ENCODE measurements around the gene OVAAL. TPM values are rescaled to one million over a fixed set of nuclear protein-coding genes. Genes with fewer than 3 reads are reported as not detected.

Gene OVAAL
- total and polyA plus RNA-seq, 9 of the 15 experiments (the other 6 are each of a cell fraction or from before 2014, with no cell fraction given): 0.04 to 0.18 (median 0.08) TPM; not detected in 4

DNA sequence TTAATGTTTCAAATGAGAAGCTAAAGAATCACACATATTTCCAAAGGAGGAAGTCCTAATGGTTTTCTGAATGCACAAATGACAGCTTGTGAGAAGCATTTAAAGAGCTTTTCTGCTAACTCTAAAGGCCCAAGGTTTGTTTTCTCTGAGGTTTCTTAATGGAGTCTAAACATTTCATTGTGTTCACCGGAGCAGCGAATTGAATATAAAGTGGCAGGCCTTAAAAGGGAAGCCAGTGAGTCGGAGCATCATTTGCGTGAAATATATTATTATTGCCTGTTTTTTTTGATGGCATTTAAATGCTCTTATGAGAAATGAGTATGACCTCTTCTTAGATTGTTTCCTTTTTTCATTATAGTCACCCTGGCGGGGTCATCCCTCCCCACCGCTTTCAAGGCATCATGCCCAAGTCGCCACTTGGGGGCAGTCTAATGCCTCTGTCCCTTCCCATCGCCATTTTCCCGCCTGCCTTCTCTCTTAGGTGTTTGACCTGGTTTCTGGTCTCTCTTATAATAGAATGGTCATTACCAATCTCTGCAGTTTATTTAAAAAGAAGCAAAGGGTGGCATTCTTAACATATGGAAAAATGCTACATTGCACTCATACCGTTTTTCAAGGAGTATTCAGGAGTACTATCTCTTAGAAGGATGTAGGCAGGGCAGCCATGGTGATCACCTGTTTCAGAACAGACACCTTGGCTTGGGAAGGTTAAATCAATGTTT is 25.3 kb upstream of the OVAAL start (continued):
- TF ChIP-seq, protein P1, sequence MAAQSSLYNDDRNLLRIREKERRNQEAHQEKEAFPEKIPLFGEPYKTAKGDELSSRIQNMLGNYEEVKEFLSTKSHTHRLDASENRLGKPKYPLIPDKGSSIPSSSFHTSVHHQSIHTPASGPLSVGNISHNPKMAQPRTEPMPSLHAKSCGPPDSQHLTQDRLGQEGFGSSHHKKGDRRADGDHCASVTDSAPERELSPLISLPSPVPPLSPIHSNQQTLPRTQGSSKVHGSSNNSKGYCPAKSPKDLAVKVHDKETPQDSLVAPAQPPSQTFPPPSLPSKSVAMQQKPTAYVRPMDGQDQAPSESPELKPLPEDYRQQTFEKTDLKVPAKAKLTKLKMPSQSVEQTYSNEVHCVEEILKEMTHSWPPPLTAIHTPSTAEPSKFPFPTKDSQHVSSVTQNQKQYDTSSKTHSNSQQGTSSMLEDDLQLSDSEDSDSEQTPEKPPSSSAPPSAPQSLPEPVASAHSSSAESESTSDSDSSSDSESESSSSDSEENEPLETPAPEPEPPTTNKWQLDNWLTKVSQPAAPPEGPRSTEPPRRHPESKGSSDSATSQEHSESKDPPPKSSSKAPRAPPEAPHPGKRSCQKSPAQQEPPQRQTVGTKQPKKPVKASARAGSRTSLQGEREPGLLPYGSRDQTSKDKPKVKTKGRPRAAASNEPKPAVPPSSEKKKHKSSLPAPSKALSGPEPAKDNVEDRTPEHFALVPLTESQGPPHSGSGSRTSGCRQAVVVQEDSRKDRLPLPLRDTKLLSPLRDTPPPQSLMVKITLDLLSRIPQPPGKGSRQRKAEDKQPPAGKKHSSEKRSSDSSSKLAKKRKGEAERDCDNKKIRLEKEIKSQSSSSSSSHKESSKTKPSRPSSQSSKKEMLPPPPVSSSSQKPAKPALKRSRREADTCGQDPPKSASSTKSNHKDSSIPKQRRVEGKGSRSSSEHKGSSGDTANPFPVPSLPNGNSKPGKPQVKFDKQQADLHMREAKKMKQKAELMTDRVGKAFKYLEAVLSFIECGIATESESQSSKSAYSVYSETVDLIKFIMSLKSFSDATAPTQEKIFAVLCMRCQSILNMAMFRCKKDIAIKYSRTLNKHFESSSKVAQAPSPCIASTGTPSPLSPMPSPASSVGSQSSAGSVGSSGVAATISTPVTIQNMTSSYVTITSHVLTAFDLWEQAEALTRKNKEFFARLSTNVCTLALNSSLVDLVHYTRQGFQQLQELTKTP (IDR thresholded peaks at IDR 0.05; ENCODE audit: low read depth in 1 of 2, partially characterized antibody in 2 of 2): peak in 1 of 2 experiments; percentile 22
- TF ChIP-seq BRD9 (IDR thresholded peaks at IDR 0.05; ENCODE audit: low read depth, partially characterized antibody) (peak; percentile 82), CTBP1 (IDR thresholded peaks at IDR 0.05; ENCODE audit: borderline replicate concordance) (peak; percentile 42; the same call in 1 of the 2 replicates), CC2D1A (IDR thresholded peaks at IDR 0.05) (peak; percentile 94), CXXC5 (CRISPR knock-in tag; IDR thresholded peaks at IDR 0.05) (peak; percentile 44), ELF4 (CRISPR knock-in tag; IDR thresholded peaks at IDR 0.05) (0 out of 2 replicates have a peak, but pooled peaks have one; percentile 54), JUND (IDR thresholded peaks at IDR 0.05; ENCODE audit: borderline replicate concordance, low read depth, low read length) (no peak), JUND (tag; IDR thresholded peaks at IDR 0.05; ENCODE audit: borderline replicate concordance, low read depth, low read length) (peak; percentile 57; the same call in 1 of the 3 replicates), ZFP30 (CRISPR knock-in tag; IDR thresholded peaks at IDR 0.05; ENCODE audit: borderline replicate concordance) (no peak), ZNF253 (CRISPR knock-in tag; conservative IDR thresholded peaks at IDR 0.05) (no peak)
- TF ChIP-seq, protein P2, sequence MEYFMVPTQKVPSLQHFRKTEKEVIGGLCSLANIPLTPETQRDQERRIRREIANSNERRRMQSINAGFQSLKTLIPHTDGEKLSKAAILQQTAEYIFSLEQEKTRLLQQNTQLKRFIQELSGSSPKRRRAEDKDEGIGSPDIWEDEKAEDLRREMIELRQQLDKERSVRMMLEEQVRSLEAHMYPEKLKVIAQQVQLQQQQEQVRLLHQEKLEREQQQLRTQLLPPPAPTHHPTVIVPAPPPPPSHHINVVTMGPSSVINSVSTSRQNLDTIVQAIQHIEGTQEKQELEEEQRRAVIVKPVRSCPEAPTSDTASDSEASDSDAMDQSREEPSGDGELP (CRISPR knock-in tag; IDR thresholded peaks at IDR 0.05; ENCODE audit: borderline replicate concordance): 0 out of 2 replicates have a peak, but pooled peaks have one; percentile 32
- TF ChIP-seq, protein P3, sequence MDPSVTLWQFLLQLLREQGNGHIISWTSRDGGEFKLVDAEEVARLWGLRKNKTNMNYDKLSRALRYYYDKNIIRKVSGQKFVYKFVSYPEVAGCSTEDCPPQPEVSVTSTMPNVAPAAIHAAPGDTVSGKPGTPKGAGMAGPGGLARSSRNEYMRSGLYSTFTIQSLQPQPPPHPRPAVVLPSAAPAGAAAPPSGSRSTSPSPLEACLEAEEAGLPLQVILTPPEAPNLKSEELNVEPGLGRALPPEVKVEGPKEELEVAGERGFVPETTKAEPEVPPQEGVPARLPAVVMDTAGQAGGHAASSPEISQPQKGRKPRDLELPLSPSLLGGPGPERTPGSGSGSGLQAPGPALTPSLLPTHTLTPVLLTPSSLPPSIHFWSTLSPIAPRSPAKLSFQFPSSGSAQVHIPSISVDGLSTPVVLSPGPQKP (CRISPR knock-in tag; IDR thresholded peaks at IDR 0.05): no peak
- TF ChIP-seq, protein P4, sequence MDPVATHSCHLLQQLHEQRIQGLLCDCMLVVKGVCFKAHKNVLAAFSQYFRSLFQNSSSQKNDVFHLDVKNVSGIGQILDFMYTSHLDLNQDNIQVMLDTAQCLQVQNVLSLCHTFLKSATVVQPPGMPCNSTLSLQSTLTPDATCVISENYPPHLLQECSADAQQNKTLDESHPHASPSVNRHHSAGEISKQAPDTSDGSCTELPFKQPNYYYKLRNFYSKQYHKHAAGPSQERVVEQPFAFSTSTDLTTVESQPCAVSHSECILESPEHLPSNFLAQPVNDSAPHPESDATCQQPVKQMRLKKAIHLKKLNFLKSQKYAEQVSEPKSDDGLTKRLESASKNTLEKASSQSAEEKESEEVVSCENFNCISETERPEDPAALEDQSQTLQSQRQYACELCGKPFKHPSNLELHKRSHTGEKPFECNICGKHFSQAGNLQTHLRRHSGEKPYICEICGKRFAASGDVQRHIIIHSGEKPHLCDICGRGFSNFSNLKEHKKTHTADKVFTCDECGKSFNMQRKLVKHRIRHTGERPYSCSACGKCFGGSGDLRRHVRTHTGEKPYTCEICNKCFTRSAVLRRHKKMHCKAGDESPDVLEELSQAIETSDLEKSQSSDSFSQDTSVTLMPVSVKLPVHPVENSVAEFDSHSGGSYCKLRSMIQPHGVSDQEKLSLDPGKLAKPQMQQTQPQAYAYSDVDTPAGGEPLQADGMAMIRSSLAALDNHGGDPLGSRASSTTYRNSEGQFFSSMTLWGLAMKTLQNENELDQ (CRISPR knock-in tag; IDR thresholded peaks at IDR 0.05; ENCODE audit: borderline replicate concordance): no peak
